Measurements from ENCODE around the gene ZBTB26.

DNA sequence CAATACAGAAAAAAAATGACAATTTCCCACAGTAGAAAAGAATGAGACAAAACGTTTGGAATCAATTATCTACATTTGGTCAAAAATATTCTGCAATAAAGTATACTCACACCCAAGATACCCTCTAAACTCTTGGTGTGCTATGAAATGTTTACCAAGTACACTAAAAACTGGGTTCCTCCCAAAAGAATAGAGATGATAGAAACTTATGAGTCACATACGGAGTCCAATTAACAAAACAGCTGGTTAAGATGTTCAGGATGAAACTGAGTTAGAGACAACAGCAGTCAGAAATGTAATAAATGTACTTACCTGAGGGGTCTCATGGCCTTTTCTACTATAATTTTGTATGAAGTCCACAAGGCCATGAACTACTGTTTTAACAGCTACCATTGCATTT lies 51.9 kb downstream of the ZBTB26 start:
- TF ChIP-seq, protein P1, sequence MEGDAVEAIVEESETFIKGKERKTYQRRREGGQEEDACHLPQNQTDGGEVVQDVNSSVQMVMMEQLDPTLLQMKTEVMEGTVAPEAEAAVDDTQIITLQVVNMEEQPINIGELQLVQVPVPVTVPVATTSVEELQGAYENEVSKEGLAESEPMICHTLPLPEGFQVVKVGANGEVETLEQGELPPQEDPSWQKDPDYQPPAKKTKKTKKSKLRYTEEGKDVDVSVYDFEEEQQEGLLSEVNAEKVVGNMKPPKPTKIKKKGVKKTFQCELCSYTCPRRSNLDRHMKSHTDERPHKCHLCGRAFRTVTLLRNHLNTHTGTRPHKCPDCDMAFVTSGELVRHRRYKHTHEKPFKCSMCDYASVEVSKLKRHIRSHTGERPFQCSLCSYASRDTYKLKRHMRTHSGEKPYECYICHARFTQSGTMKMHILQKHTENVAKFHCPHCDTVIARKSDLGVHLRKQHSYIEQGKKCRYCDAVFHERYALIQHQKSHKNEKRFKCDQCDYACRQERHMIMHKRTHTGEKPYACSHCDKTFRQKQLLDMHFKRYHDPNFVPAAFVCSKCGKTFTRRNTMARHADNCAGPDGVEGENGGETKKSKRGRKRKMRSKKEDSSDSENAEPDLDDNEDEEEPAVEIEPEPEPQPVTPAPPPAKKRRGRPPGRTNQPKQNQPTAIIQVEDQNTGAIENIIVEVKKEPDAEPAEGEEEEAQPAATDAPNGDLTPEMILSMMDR (IDR thresholded peaks at IDR 0.05) = no peak
- TF ChIP-seq POLR2A (IDR thresholded peaks at IDR 0.05) = no peak

Measured in uterus (tissue), 2 donors.